Naive B cell (primary cell): ENCODE measurements around the gene HIVEP2. TPM values are rescaled to one million over a fixed set of nuclear protein-coding genes. Genes with fewer than 3 reads are reported as not detected.

ENCODE experiments used
- ATAC-seq, 2 donors: fragments of 150-1000 bp; cut with Tn5 transposase; 2 replicates each; pipeline ENCODE4 v1.10.0; 2021; ENCODE audit warnings: low read depth in 2 of 2, mild to moderate bottlenecking in 2 of 2, moderate library complexity in 2 of 2
- DNase-seq: peaks from one replicate; pipeline ENCODE4 v3.0.0; 2022
- H3K27ac Mint-ChIP-seq, 6 donors: one replicate each; pipeline ENCODE4 v1.8.0; 2020 to 2022; ENCODE audit warnings: mild to moderate bottlenecking in 6 of 6, mixed read lengths in 6 of 6, moderate library complexity in 5 of 6, inconsistent platforms in 2 of 6
- H3K27me3 Mint-ChIP-seq, 3 donors: one replicate each; pipeline ENCODE4 v1.8.0; 2021 to 2022; ENCODE audit warnings: mixed read lengths in 3 of 3, mild to moderate bottlenecking in 1 of 3
- H3K36me3 Mint-ChIP-seq, 2 donors: one replicate each; pipeline ENCODE4 v1.8.0; 2020 to 2022; ENCODE audit warnings: mixed read lengths in 2 of 2, inconsistent platforms in 1 of 2, mild to moderate bottlenecking in 1 of 2
- H3K4me1 Mint-ChIP-seq, 3 donors: one replicate each; pipeline ENCODE4 v1.8.0; 2020 to 2022; ENCODE audit warnings: mixed read lengths in 3 of 3, inconsistent platforms in 1 of 3, mild to moderate bottlenecking in 1 of 3, moderate library complexity in 1 of 3
- H3K4me3 Mint-ChIP-seq, 8 donors: one replicate each; pipeline ENCODE4 v1.8.0; 2020 to 2022; ENCODE audit warnings: mild to moderate bottlenecking in 8 of 8, mixed read lengths in 8 of 8, moderate library complexity in 8 of 8, inconsistent platforms in 2 of 8
- H3K9me3 Mint-ChIP-seq, 7 donors: one replicate each; pipeline ENCODE4 v1.8.0; 2020 to 2022; ENCODE audit warnings: mixed read lengths in 7 of 7, mild to moderate bottlenecking in 5 of 7, inconsistent platforms in 2 of 7, moderate library complexity in 1 of 7
- polyA plus RNA-seq, 6 donors: library from polyadenylated mRNA; unstranded; fragments of 300-500 nt; fragmentation: Illumina TruSeq; gene quantifications; one replicate each; pipeline ENCODE4 v1.2.3, GENCODE V29; 2021; ENCODE audit warnings: low read depth in 6 of 6

HIVEP2 gene
- polyA plus RNA-seq, 6 donors from 2014 or later: 2.7 to 10.2 (median 5.4) TPM

GRCh38 chr6:142855893-142856623, 88.9 kb downstream of the HIVEP2 start:
- Mint-ChIP-seq H3K27ac (peak overlapping the region; percentile 94 to 98 (median 96)), H3K27me3 (no peaks in the 10 kb centered on the region), H3K9me3 (peaks cover 0 to 5% (median 0%) of the 10 kb centered on the region in 7 donors), H3K4me1 (peaks cover 66 to 82% (median 79%) of the 10 kb centered on the region in 3 donors), H3K4me3 (peak overlapping the region; percentile 68 to 94 (median 88)), H3K36me3 (peaks cover 0 to 10% of the 10 kb centered on the region in 2 donors)
- ATAC-seq: peak; percentile 12 to 15
- DNase-seq: no peak

- DNase-seq: no peak
- Mint-ChIP-seq H3K9me3 (peaks cover 0 to 5% (median 0%) of the 10 kb centered on the region in 7 donors), H3K36me3 (peaks cover 0 to 3% of the 10 kb centered on the region in 2 donors), H3K4me1 (peaks cover 61 to 88% (median 82%) of the 10 kb centered on the region in 3 donors), H3K27ac (peak overlapping the region; percentile 94 to 98 (median 96)), H3K4me3 (peak overlapping the region; percentile 1 to 94 (median 84)), H3K27me3 (no peaks in the 10 kb centered on the region)
- no peak for ATAC-seq
Measured at GRCh38 chr6:142854589-142855488, 90.1 kb downstream of the HIVEP2 start.

GRCh38 chr6:142853244-142854180, 91.5 kb downstream of the HIVEP2 start:
- peak overlapping the region in 5 of 8 donors; percentile 1 to 69 (median 39) for H3K4me3 Mint-ChIP-seq
- DNase-seq: no peak
- H3K9me3 Mint-ChIP-seq: peaks cover 0 to 5% (median 0%) of the 10 kb centered on the region in 7 donors
- no peaks in the 10 kb centered on the region for H3K36me3 Mint-ChIP-seq
- no peak for ATAC-seq
- H3K4me1 Mint-ChIP-seq: peaks cover 65 to 91% (median 86%) of the 10 kb centered on the region in 3 donors
- H3K27me3 Mint-ChIP-seq: no peaks in the 10 kb centered on the region
- peak overlapping the region; percentile 86 to 97 (median 96) for H3K27ac Mint-ChIP-seq

GRCh38 chr6:142851601-142852000, 93.4 kb downstream of the HIVEP2 start:
- Mint-ChIP-seq H3K36me3 (no peaks in the 10 kb centered on the region), H3K27me3 (no peaks in the 10 kb centered on the region), H3K9me3 (peaks cover 0 to 5% (median 0%) of the 10 kb centered on the region in 7 donors), H3K4me3 (no peak overlapping the region), H3K27ac (peak overlapping the region in 1 of 6 donors; percentile 30), H3K4me1 (peaks cover 61 to 87% (median 86%) of the 10 kb centered on the region in 3 donors)
- DNase-seq (no peak), ATAC-seq (no peak)

GRCh38 chr6:142850679-142851423, 94.1 kb downstream of the HIVEP2 start:
- DNase-seq (no peak), ATAC-seq (no peak)
- Mint-ChIP-seq H3K4me1 (peaks cover 62 to 87% (median 86%) of the 10 kb centered on the region in 3 donors), H3K27me3 (no peaks in the 10 kb centered on the region), H3K9me3 (peaks cover 0 to 5% (median 0%) of the 10 kb centered on the region in 7 donors), H3K36me3 (no peaks in the 10 kb centered on the region), H3K27ac (peak overlapping the region in 4 of 6 donors; percentile 22 to 74 (median 31)), H3K4me3 (peak overlapping the region in 1 of 8 donors; percentile 41)

GRCh38 chr6:142848976-142849375, 96.0 kb downstream of the HIVEP2 start:
- Mint-ChIP-seq H3K9me3 (peaks cover 0 to 5% (median 0%) of the 10 kb centered on the region in 7 donors), H3K36me3 (no peaks in the 10 kb centered on the region), H3K4me1 (peaks cover 65 to 89% (median 86%) of the 10 kb centered on the region in 3 donors), H3K27ac (peak overlapping the region; percentile 18 to 88 (median 67)), H3K27me3 (no peaks in the 10 kb centered on the region), H3K4me3 (peak overlapping the region in 4 of 8 donors; percentile 2 to 37 (median 21))
- ATAC-seq (no peak), DNase-seq (no peak)

- peaks cover 66 to 86% (median 85%) of the 10 kb centered on the region in 3 donors for H3K4me1 Mint-ChIP-seq
- H3K9me3 Mint-ChIP-seq: no peaks in the 10 kb centered on the region
- peak overlapping the region in 5 of 8 donors; percentile 10 to 60 (median 29) for H3K4me3 Mint-ChIP-seq
- ATAC-seq (peak; percentile 11 to 23), DNase-seq (no peak)
- H3K27ac Mint-ChIP-seq: peak overlapping the region in 3 of 6 donors; percentile 20 to 85 (median 21)
- no peaks in the 10 kb centered on the region for H3K36me3 Mint-ChIP-seq
- no peaks in the 10 kb centered on the region for H3K27me3 Mint-ChIP-seq
Measured at GRCh38 chr6:142848156-142848555, 96.8 kb downstream of the HIVEP2 start.

GRCh38 chr6:142846883-142847287, 98.1 kb downstream of the HIVEP2 start:
- DNase-seq (no peak), ATAC-seq (no peak)
- peaks cover 67 to 91% (median 88%) of the 10 kb centered on the region in 3 donors for H3K4me1 Mint-ChIP-seq
- no peaks in the 10 kb centered on the region for H3K9me3 Mint-ChIP-seq
- peak overlapping the region in 5 of 8 donors; percentile 39 to 88 (median 77) for H3K4me3 Mint-ChIP-seq
- H3K27me3 Mint-ChIP-seq: no peaks in the 10 kb centered on the region
- no peaks in the 10 kb centered on the region for H3K36me3 Mint-ChIP-seq
- peak overlapping the region in 5 of 6 donors; percentile 80 to 98 (median 91) for H3K27ac Mint-ChIP-seq

GRCh38 chr6:142846459-142846831, 98.5 kb downstream of the HIVEP2 start:
- DNase-seq: no peak
- Mint-ChIP-seq H3K4me3 (peak overlapping the region; percentile 36 to 89 (median 82)), H3K27ac (peak overlapping the region; percentile 80 to 98 (median 94)), H3K9me3 (no peaks in the 10 kb centered on the region), H3K36me3 (no peaks in the 10 kb centered on the region), H3K27me3 (no peaks in the 10 kb centered on the region), H3K4me1 (peaks cover 70 to 94% (median 91%) of the 10 kb centered on the region in 3 donors)
- no peak for ATAC-seq

GRCh38 chr6:142845624-142846458, 99.1 kb downstream of the HIVEP2 start:
- Mint-ChIP-seq H3K4me1 (peaks cover 67 to 90% (median 85%) of the 10 kb centered on the region in 3 donors), H3K36me3 (no peaks in the 10 kb centered on the region), H3K27ac (peak overlapping the region; percentile 80 to 98 (median 94)), H3K4me3 (peak overlapping the region; percentile 77 to 91 (median 87)), H3K27me3 (no peaks in the 10 kb centered on the region), H3K9me3 (no peaks in the 10 kb centered on the region)
- DNase-seq (no peak), ATAC-seq (peak; percentile 52 to 65)

- ATAC-seq (peak; percentile 62 to 66), DNase-seq (no peak)
- H3K36me3 Mint-ChIP-seq: no peaks in the 10 kb centered on the region
- H3K27ac Mint-ChIP-seq: peak overlapping the region; percentile 80 to 98 (median 94)
- H3K4me3 Mint-ChIP-seq: peak overlapping the region; percentile 77 to 91 (median 87)
- peaks cover 67 to 84% (median 78%) of the 10 kb centered on the region in 3 donors for H3K4me1 Mint-ChIP-seq
- no peaks in the 10 kb centered on the region for H3K27me3 Mint-ChIP-seq
- H3K9me3 Mint-ChIP-seq: no peaks in the 10 kb centered on the region
Measured at GRCh38 chr6:142845143-142845571, 99.8 kb downstream of the HIVEP2 start.
